C4-2B (cell line): Measurements from ENCODE around the gene RBP2.

Experiments used
- H3K27ac ChIP-seq: fragments of 450-650 bp; 2 replicates; pipeline ENCODE4 v1.5.1; 2017
- CTCF ChIP-seq: fragments of 450-650 bp; conservative IDR thresholded peaks from 2 replicates; pipeline ENCODE4 v1.5.1; 2017; ENCODE audit warnings: mild to moderate bottlenecking
- ZFX ChIP-seq: fragments of 450-650 bp; IDR thresholded peaks from 2 replicates; pipeline ENCODE4 v1.6.1; 2017

RBP2 gene

GRCh38 chr3:139434228-139434627 lies 42.1 kb downstream of the RBP2 start:
- TF ChIP-seq ZFX (no peak), CTCF (no peak)
- H3K27ac ChIP-seq = no peak overlapping the region

GRCh38 chr3:139433089-139433488 lies 43.2 kb downstream of the RBP2 start:
- TF ChIP-seq ZFX = no peak
- TF ChIP-seq CTCF = no peak

GRCh38 chr3:139430493-139430892 lies 45.8 kb downstream of the RBP2 start:
- no peak for TF ChIP-seq CTCF
- no peak for TF ChIP-seq ZFX
- no peak overlapping the region for H3K27ac ChIP-seq

More at GRCh38 chr3:139433089-139433488, 43.2 kb downstream of the RBP2 start:
- no peak overlapping the region for H3K27ac ChIP-seq

GRCh38 chr3:139427283-139428060 lies 48.8 kb downstream of the RBP2 start:
- no peak overlapping the region for H3K27ac ChIP-seq
- TF ChIP-seq CTCF (peak; percentile 96), ZFX (no peak)

GRCh38 chr3:139425745-139426400 lies 50.4 kb downstream of the RBP2 start:
- TF ChIP-seq CTCF (no peak), ZFX (no peak)
- H3K27ac ChIP-seq = no peak overlapping the region

GRCh38 chr3:139423232-139423631 lies 53.1 kb downstream of the RBP2 start:
- no peak overlapping the region for H3K27ac ChIP-seq
- TF ChIP-seq CTCF (no peak), ZFX (no peak)

GRCh38 chr3:139421460-139421859 lies 54.9 kb downstream of the RBP2 start:
- no peak overlapping the region for H3K27ac ChIP-seq
- no peak for TF ChIP-seq ZFX
- TF ChIP-seq CTCF = no peak
